ENCODE results near the gene SOWAHB.

DNA sequence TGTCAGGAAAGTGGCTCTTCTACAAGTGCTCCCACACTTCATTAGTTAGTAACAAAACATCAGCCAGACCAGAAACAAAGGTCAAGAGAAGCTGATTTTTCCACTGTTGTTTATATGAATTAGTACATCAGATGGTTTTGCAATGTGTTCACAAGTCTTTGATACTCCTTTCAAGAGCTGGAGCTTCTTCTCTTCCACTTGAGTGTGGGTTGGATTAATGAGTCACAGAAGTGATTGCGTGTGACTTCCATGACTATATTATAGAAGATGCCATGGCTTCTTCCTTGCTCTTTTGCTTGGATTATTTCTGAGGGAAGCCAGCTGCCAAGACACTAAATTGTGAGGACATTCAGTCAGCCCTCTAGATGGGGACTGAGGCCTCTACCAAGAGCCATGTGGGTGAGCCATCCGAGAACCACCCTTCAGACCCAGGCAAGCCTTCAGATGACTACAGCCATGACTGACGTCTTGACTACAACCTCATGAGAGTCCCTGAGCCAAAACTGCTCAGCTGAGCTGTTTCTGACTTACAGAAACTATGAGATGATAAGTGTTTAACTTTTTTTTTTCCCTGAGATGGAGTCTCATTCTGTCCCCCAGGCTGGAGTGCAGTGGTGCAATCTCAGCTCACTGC is 18.1 kb downstream of the SOWAHB start:
- TF ChIP-seq FOXJ3 (CRISPR knock-in tag; IDR thresholded peaks at IDR 0.05) (no peak), SMC3 (IDR thresholded peaks at IDR 0.05; ENCODE audit: low read depth, low read length) (no peak), JUND (IDR thresholded peaks at IDR 0.05) (no peak), POLR2AphosphoS5 (IDR thresholded peaks at IDR 0.05; ENCODE audit: low read depth, low read length) (no peak), RCOR1 (IDR thresholded peaks at IDR 0.05; ENCODE audit: low read length) (no peak)
- TF ChIP-seq, protein P1, sequence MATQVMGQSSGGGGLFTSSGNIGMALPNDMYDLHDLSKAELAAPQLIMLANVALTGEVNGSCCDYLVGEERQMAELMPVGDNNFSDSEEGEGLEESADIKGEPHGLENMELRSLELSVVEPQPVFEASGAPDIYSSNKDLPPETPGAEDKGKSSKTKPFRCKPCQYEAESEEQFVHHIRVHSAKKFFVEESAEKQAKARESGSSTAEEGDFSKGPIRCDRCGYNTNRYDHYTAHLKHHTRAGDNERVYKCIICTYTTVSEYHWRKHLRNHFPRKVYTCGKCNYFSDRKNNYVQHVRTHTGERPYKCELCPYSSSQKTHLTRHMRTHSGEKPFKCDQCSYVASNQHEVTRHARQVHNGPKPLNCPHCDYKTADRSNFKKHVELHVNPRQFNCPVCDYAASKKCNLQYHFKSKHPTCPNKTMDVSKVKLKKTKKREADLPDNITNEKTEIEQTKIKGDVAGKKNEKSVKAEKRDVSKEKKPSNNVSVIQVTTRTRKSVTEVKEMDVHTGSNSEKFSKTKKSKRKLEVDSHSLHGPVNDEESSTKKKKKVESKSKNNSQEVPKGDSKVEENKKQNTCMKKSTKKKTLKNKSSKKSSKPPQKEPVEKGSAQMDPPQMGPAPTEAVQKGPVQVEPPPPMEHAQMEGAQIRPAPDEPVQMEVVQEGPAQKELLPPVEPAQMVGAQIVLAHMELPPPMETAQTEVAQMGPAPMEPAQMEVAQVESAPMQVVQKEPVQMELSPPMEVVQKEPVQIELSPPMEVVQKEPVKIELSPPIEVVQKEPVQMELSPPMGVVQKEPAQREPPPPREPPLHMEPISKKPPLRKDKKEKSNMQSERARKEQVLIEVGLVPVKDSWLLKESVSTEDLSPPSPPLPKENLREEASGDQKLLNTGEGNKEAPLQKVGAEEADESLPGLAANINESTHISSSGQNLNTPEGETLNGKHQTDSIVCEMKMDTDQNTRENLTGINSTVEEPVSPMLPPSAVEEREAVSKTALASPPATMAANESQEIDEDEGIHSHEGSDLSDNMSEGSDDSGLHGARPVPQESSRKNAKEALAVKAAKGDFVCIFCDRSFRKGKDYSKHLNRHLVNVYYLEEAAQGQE (IDR thresholded peaks at IDR 0.05; ENCODE audit: low read depth, low read length) = no peak
- TF ChIP-seq, protein P2, sequence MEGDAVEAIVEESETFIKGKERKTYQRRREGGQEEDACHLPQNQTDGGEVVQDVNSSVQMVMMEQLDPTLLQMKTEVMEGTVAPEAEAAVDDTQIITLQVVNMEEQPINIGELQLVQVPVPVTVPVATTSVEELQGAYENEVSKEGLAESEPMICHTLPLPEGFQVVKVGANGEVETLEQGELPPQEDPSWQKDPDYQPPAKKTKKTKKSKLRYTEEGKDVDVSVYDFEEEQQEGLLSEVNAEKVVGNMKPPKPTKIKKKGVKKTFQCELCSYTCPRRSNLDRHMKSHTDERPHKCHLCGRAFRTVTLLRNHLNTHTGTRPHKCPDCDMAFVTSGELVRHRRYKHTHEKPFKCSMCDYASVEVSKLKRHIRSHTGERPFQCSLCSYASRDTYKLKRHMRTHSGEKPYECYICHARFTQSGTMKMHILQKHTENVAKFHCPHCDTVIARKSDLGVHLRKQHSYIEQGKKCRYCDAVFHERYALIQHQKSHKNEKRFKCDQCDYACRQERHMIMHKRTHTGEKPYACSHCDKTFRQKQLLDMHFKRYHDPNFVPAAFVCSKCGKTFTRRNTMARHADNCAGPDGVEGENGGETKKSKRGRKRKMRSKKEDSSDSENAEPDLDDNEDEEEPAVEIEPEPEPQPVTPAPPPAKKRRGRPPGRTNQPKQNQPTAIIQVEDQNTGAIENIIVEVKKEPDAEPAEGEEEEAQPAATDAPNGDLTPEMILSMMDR (IDR thresholded peaks at IDR 0.05) = no peak
- TF ChIP-seq, protein P3, sequence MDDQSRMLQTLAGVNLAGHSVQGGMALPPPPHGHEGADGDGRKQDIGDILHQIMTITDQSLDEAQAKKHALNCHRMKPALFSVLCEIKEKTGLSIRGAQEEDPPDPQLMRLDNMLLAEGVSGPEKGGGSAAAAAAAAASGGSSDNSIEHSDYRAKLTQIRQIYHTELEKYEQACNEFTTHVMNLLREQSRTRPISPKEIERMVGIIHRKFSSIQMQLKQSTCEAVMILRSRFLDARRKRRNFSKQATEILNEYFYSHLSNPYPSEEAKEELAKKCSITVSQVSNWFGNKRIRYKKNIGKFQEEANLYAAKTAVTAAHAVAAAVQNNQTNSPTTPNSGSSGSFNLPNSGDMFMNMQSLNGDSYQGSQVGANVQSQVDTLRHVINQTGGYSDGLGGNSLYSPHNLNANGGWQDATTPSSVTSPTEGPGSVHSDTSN (IDR thresholded peaks at IDR 0.05) = no peak

All from SK-N-SH (cell line).